HG02938 (cell line): ENCODE measurements around the gene HS3ST2.
"Not testable (repeated sequence)": the region's sequence is repeated elsewhere in the genome, so short reads cannot be mapped to it uniquely, and the experiment has no call there.

Experiments
- ATAC-seq: cut with Tn5 transposase; IDR thresholded peaks from one replicate; pipeline ENCODE4 v1.9.1; 2021; ENCODE audit warnings: mild to moderate bottlenecking, moderate library complexity; ENCODE audit not compliant: unreplicated experiment

HS3ST2 gene

GRCh38 chr16:22813223-22813947 is 577 bp upstream of the HS3ST2 start:
- ATAC-seq = no peak

DNA sequence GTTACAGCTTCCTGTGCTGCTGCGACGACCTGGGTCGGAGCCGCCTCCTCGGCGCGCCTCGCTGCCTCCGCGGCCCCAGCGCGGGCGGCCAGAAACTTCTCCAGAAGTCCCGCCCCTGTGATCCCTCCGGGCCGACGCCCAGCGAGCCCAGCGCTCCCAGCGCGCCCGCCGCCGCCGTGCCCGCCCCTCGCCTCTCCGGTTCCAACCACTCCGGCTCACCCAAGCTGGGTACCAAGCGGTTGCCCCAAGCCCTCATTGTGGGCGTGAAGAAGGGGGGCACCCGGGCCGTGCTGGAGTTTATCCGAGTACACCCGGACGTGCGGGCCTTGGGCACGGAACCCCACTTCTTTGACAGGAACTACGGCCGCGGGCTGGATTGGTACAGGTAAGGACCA is 746 bp downstream of the HS3ST2 start:
- no peak for ATAC-seq

DNA sequence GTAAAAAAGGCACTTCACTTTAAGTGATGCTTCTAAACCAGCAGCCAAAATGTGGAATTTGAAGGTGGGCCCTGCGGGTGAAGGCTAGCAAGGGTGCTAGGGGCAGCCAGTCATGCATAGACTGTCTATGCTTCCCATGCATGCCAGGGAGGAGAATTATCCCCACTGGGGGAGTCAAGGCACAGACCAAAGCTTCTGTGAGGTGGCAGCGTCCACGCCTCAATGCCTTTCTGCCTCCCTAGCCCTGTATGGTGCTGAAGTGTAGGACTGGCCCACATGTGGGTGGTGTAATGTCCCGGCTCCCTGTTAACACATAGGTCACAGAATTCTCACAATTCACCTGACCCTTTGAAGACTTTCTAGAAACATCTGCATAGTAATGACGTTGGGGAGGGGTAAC is 1.9 kb downstream of the HS3ST2 start:
- no peak for ATAC-seq

DNA sequence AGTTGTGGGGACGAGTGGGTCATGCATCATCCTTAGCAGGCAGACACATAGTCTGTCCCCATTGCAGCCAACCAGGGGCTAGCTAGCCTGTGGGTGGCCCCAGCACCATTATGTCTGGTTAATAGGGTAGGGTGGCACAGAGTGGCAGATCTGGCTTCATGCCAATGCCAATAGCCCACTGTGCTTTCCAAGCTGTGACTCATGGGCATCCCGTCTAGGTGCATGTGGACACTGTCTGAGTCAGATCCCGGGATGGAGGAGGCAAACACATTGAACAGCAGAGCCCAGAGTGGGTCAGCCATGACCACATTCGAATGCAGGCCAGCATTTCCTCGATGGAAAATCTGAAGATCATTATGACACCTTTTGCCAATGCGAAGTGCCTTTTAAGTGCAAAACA is 2.5 kb downstream of the HS3ST2 start:
- no peak for ATAC-seq

DNA sequence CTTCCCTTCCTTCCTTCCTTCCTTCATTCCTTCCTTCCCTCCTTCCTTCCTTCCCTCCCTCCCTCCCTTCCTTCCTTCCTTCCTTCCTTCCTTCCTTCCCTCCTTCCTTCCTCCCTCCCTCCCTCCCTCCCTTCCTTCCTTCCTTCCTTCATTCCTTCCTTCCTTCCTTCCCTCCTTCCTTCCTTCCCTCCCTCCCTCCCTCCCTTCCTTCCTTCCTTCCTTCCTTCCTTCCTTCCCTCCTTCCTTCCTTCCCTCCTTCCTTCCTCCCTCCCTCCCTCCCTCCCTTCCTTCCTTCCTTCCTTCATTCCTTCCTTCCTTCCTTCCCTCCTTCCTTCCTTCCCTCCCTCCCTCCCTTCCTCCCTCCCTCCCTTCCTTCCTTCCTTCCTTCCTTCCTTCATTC is 4.8 kb downstream of the HS3ST2 start:
- ATAC-seq = not testable (repeated sequence)

GRCh38 chr16:22838681-22839080 is 24.7 kb downstream of the HS3ST2 start:
- ATAC-seq = no peak

DNA sequence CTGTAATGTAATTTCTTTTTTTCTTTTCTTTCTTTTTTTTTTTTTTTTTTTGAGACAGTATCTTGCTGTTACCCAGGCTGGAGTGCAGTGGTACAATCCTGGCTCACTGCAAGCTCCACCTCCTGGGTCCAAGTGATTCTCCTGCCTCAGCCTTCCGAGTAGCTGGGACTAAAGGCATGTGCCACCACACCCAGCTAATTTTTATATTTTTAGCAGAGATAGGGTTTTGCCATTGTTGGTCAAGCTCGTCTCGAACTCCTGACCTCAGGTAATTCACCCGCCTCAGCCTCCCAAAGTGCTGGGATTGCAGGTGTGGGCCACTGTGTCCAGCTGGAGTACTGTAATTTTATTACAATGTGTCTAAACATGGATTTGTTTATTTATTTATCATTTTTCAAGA is 28.1 kb downstream of the HS3ST2 start:
- ATAC-seq = not testable (repeated sequence)

DNA sequence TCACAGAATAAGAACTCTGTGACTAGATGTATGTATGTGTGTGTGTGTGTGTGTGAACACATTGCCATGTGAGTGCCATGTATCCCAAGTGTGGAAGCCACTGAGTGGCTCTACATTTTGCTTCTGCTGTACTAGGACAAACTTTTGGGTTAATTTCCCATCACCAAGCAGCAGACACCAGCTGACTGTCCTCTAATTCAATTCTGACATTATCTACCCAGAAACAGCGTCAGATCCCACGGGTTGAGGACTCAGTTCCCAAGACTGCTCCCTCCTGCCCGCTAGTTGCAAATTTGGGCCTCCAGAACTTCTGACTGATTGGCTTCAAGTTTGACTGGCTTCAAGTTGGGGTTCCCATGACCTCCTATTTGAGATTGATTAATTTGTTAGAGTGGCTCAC is 29.2 kb downstream of the HS3ST2 start:
- no peak for ATAC-seq

- no peak for ATAC-seq
Measured at GRCh38 chr16:22843856-22844255, 29.9 kb downstream of the HS3ST2 start.

DNA sequence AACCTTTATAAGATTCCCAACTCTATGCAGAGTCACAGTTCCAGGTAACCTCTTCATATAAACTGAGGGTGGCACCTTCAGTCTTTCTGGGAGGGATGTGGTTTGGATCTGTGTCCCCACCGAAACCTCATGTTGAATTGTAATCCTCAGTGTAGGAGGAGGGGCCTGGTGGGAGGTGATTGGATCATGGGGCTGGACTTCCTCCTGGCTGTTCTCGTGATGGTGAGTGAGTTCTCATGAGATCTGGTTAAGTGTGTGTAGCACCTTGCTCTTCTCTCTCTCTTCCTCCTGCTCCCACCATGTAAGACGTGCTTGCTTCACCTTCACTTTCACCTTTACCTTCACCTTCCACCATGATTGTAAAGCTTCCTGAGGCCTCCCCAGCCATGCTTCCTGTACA is 30.5 kb downstream of the HS3ST2 start:
- ATAC-seq = no peak

GRCh38 chr16:22847100-22847499 is 33.1 kb downstream of the HS3ST2 start:
- no peak for ATAC-seq

DNA sequence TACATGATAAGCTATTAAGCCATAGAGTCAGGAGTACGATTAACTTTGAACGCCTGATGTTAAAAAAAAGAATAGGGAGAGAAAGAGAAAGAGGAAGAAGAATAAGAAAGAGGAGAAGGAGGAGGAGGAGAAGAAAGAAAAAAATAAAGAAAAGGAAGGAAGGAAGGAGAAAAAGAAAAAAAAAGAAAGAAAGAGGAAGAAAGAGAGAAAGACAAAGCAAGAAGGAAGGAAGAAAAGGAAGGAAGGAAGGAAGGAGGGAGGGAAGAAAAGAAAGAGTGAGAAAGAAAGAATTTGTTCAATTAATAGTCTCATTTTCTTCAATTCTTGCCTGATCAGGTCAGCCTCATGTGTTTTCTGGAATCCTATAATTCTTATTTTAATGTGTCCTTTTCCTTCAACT is 33.7 kb downstream of the HS3ST2 start:
- no peak for ATAC-seq

DNA sequence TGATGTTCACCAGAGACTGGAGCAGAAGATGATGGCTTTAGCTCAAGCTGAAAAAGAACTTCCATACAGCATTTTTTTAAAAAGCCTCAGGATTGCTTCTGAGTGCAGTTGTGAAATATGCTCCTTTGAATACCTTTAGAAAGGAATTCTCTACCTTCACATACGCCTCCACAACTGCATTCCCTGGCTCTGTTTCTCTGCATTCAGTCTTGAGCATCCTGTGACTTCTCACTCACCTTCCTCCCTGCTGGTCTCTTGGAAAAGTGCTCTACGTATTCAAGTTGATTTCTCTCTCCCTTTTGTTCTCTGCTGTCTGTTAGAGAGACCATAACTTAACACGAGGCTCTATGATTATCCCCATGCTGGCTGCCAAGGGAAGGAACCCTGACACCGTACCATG is 34.5 kb downstream of the HS3ST2 start:
- no peak for ATAC-seq

DNA sequence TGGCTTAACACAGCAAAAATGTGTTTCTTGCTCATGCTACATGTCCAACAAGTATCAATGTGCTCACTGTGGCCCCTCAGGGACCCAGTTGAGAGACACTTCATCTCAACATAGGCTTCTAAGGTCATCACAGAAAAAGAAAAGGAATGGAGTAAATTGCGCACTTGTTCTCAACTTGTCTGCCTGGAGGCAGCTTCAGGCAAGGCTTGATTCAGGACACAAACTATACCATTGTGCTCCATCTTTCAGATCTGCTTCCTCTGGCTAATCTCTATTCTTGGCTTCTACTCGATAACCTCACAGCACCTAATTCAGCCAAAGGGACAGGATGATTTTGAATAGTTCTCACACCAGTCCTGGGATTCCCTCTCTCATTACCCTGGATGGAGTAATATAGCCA is 35.6 kb downstream of the HS3ST2 start:
- no peak for ATAC-seq

GRCh38 chr16:22855231-22855630 is 41.3 kb downstream of the HS3ST2 start:
- no peak for ATAC-seq

GRCh38 chr16:22857296-22858025 is 43.5 kb downstream of the HS3ST2 start:
- ATAC-seq = no peak

- no peak for ATAC-seq
Measured at GRCh38 chr16:22859925-22860324, 46.0 kb downstream of the HS3ST2 start.

DNA sequence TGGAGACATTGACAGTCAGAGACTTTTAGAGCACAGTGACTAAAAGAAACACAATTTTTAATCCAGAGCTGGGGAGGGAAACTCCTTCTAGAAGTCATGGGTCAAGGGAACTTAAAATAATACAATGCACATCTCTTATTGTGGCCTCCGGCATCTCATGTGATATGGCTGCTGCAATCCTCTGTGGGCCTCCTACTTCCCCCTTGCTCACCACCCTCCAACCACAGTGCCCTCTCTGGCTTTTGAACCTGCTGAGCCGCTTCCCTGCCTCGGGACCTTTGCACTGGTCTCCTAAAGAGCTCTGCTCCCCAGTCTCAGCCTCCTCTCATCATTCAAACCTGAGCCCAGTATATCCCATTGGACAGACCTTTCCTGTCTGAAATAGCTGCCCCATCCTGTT is 47.6 kb downstream of the HS3ST2 start:
- ATAC-seq = no peak

DNA sequence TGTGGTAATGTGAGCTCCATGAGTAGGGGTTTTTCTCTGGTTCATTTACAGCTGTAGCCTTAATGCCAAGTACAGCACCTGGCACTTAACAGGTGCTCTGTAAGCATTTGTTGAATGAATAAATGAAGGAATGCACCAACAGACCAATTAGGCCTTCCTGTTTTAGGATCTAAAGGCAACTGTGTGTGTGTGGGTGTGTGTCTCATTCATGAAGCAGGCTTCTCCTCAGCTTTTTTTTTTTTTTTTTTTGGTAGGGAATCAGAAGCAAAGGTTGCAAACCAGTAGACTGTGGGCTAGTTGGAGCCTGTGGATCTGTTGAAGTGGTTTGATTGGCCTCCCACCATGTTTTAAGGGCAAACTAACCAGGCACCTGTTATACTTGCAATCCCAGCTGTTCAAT is 48.1 kb downstream of the HS3ST2 start:
- no peak for ATAC-seq

GRCh38 chr16:22864375-22864774 is 50.4 kb downstream of the HS3ST2 start:
- ATAC-seq = no peak

DNA sequence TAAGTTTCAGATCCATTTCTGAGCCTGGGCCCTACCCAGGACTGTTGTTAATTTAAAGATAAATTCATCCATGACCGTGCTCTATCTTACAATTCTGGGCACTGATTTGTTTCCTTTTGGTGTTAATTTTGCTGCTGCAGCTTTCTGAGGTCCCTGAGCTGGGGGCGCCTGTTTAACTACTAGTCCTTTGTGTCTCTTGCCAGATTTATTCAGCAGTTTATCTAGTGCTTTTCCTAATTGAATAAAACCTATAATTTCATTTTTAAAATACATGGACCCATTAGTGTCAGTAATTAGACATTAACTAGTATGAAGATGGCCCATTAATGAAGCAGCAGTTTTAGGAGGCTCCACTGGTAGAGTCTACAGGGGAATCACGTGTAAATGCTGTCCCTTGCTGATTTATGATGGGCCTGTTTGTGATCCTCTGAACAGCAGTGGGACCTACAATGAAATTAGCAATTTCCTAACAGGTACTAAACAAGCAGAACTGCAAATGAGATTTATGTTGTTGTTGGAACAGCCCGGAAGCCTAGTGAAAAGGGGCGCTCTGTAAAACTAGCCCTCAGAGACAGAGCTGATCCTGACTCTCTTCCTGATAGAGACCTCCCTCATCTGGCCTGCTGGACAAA is 54.7 kb downstream of the HS3ST2 start:
- ATAC-seq = no peak

GRCh38 chr16:22871861-22872260 is 57.9 kb downstream of the HS3ST2 start:
- ATAC-seq = no peak
